ENCODE data around the gene PEX14.

DNA sequence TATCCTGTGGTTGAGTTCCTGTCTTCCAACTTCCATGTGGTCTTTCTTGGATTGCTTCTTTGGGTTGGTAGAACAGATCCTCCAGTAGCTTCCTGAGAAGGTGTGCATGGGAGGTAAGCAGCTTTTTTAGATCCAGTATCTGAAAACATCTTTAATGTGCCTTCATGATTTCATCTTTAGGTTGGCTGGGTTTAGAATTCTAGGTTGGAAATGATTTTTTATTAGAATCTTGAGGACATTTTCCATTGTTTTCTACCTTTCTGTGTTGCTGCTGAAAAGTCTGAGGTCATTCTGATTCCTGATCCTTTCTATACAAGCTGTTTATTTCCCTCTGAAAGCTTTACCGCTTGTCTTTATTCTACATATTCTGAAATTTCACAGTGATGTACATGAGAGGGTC lies 94.8 kb downstream of the PEX14 start:
- TF ChIP-seq, protein P1, sequence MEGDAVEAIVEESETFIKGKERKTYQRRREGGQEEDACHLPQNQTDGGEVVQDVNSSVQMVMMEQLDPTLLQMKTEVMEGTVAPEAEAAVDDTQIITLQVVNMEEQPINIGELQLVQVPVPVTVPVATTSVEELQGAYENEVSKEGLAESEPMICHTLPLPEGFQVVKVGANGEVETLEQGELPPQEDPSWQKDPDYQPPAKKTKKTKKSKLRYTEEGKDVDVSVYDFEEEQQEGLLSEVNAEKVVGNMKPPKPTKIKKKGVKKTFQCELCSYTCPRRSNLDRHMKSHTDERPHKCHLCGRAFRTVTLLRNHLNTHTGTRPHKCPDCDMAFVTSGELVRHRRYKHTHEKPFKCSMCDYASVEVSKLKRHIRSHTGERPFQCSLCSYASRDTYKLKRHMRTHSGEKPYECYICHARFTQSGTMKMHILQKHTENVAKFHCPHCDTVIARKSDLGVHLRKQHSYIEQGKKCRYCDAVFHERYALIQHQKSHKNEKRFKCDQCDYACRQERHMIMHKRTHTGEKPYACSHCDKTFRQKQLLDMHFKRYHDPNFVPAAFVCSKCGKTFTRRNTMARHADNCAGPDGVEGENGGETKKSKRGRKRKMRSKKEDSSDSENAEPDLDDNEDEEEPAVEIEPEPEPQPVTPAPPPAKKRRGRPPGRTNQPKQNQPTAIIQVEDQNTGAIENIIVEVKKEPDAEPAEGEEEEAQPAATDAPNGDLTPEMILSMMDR (optimal IDR thresholded peaks at IDR 0.05 in 1 of 3, IDR thresholded peaks at IDR 0.05 in 1 of 3, conservative IDR thresholded peaks at IDR 0.05 in 1 of 3; ENCODE audit: extremely low read depth in 1 of 3, insufficient read depth in 2 of 3, low read length in 3 of 3), result no peak
- TF ChIP-seq EZH2 (IDR thresholded peaks at IDR 0.05; ENCODE audit: low read length), result no peak

Data from keratinocyte (primary cell).